HG02642 (cell line): ENCODE measurements around the gene RNF41.
"Not testable (repeated sequence)": the region's sequence is repeated elsewhere in the genome, so short reads cannot be mapped to it uniquely, and the experiment has no call there.

Experiments
- ATAC-seq: cut with Tn5 transposase; IDR thresholded peaks from one replicate; pipeline ENCODE4 v1.9.1; 2021; ENCODE audit warnings: mild to moderate bottlenecking; ENCODE audit not compliant: unreplicated experiment, poor library complexity

Gene RNF41

DNA sequence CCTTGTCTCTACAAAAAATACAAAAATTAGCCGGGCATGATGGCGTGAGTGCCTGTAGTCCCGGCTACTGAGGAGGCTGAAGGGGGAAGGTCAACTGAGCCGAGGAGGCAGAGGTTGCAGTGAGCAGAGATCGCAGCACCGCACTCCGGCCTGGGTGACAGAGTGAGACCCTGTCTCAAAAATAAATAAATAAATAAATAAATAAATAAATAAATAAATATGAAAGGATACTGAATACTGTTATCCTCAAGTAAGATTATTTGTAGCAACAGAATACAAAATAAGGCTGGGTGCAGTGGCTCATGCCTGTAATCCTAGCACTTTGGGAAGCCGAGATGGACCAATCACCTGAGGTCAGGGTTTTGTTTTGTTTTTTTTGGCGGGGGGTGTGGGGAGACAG, 1.9 kb downstream of the RNF41 start:
- no peak for ATAC-seq

DNA sequence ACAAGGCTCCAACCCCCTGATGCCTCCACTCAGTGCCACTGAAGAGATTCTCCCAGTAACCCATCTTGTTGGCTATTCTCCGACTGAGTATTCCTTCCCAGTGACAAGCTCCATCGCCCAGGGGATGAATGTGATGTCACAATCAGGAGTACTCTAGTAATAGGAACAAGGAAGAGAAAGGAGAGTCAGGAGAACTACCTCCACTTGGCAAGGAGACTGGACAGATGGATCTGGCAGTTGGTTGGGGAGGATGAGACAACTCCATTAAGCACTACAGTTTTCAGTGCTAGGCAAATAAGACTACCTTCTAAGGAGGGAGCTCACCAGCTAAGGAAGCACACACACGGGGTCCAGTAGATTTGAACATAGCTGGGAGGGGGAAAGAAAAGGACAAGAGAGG, 5.3 kb downstream of the RNF41 start:
- ATAC-seq: no peak

DNA sequence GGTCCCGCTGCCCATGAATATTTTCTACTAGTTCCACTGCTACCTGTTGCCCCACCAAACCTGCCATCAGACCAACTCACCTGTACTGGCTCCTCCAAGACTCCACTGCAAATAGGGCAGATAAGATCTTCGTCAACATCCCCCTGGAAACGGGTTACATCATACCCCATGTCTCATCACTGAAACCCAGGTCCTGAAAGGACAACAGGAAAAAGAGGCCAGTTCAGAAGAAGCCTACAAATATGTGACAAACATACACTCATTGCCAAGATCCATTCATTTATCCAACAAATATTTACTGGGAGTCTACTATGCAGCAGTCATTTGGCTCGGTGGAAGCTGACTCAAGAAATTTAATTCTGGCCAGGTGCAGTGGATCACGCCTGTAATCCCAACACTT, 7.8 kb downstream of the RNF41 start:
- no peak for ATAC-seq

DNA sequence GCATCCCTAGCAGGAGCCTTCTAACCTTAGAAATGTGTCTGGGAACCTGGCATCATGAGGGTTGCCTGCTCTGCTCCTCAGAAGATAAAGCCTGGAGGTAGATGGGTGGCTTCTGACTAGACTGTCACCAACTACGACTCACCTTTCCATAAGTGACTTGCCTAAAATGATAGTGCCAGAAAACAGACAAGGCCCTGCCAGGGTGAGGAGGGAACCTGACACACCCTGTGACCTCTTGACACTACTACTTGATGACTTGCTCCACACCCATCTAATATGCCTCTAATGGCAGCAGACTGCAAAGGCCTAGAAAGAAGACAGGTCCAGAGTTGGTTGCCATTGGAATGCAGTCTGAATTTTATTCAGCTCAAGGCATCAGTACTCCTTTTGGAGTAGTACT, 9.4 kb downstream of the RNF41 start:
- ATAC-seq: no peak

DNA sequence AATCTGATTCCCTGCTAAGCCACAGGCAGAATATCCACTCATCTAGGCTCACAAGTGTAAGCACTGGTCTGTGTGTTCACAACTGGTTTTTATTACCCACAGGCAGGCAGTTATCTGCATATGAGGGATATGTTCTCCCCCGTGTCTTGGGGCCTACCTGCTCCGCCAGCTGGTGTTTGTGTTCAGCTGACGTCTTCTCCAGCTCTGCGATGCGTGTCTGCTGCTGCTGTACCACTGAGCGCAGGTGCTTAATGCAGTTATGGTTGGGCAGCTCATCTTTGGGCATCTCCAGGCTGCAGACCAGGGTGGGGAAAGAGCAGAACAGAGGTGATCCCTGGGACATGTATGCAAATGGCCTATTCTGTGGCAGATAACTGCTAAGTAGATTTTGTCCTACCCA, 13.7 kb downstream of the RNF41 start:
- ATAC-seq: no peak

DNA sequence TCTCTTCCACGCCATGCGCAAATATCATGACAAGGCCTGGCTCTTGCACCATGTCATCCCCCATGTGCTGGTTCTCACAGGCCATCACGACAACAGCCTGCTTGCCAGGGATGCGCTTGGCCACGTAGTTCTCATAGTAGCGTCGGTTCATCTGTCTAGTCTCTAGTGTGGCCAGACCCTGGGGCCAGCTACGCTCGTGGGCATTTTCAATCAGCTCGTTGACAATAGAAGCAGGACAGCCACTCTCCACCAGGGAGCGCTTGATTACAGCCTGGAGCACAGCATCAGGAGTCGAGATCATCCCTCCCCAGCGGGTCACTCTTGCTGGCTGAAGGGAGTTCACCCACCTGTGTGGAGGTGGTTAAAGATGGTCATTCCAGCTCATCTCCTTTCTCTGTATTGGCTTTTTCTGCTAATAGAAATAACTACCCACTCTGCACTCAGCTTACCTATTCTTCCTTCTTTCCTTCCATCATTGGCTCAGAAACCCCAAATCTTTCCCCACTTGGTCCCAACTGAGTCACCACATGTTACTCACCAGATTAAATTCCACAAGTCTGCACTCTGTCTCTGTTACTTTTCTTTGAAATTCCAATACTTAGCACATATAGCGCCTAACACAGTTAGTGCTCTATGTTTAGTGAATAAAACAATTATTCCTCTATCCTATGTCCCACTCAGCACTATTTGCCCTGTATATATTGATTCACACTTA, 15.1 kb downstream of the RNF41 start:
- ATAC-seq: no peak

DNA sequence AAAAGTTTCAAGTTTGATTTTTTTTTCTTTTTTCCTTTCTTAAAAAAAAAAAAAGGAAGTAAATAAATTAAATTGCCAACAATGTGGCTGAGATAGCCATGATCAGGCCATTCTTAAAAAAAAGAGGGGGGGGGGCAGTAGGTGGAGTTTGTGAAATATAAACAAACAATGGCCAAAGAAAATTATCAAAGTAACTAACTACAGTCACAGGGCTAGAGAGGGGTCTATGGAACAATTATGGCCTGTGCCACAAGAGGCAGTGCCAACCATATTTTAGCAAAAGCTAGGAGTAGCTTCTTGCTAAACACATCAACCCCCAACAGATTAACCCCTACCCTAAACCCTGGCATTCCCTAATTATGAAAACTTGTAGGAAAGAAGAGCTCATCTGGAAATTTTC, 16.3 kb downstream of the RNF41 start:
- ATAC-seq: no peak

DNA sequence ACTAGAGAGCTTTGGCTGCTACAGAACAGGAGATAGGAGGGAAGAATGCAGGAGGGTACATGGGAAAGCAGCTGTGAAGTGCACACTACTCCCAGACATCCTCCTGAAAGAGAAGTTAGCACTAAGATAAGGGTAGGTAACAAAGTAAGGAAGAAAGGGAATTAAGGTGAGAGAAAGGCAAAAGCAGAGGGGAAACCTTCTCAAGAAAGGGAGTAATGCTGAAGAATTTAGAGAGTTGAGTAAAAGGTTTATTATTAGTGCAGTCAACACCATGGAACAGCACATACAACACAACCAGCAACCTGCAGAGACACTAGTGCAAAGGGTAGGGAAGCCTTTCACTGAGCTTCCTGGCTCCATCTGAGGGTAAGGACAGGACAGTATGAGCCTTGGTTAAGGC, 17.4 kb downstream of the RNF41 start:
- no peak for ATAC-seq

DNA sequence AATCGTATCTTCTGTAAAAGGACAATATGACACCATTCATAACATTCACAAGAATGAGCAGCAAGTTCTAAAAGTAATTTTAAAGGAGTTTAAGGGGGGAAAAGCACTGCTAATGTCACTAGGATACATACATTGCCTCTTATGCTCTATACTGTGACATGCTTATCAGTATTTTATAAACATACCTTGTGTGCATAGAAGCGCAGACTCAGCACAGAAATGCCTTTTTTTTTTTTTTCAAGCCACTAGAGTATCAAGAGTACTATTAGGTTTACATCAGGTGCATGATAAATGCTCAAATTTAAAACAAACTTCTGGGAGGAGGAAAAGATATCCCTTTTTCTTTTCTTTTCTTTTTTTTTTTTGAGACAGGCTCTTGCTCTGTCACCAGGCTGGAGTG, 18.9 kb downstream of the RNF41 start:
- no peak for ATAC-seq

DNA sequence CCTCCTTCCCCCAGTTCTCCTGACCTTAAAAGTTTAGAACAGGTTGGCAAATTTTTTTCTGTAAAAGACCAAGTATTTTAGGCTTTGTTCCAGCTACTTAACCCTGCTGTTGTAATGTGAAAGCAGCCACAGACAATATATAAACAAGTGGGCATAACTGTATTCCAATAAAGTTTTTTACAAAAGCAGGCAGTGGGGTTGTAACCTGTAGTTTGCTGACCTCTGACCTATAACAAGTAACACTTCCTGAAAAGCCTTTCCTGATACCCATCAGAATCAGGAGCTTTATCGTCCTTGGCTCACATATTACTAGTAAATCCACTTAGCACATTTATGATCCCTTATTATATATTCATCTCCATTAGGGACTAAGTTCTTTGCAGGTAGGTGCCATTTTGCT, 19.4 kb downstream of the RNF41 start:
- no peak for ATAC-seq

DNA sequence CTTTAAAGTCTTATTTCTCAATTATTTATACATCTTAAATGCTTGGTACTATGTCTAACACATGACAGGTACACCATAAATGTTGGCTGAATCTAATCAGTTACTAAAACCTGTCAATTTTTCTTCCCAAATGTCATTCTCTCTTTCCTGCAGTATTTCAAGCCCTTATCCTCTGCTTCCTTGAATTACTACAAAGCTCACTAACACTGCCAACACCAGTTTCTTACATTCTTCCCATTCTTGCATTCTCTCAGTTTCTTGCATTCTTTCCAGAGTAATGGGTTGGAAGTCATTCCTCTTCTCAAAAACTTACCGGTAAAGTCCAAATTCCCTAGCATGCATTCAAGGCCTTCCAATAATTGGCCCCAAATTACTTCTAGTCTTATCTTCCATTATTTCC, 22.9 kb downstream of the RNF41 start:
- no peak for ATAC-seq

DNA sequence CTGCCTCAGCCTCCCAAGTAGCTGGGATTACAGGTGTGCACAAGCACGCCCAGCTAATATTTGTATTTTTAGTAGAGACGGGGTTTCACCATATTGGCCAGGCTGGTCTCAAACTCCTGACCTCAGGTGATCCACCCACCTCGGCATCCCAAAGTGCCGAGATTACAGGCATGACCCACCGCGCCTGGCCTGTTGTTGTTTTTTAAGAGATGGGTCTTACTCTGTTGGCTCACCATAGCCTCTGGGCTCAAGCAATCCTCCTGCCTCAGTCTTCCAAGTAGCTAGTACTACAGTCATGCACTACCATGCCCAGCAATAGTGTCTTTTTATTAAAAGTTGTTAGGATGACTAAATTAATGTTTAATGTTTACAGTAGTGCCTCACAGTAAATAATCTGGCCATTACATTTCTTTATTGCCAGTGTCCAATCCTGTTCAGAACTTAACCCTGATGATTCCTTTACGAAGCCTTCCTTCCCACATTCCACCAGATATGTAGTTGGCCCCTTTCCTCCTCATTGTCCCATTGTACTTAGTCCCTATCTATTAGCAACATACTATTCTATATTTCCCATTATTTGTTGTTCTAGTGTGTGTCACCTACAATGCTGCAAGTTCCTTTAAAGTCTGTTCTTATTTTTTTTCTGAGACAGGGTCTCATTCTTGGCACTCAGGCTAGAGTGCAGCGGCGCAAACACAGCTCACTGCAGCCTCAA, 23.6 kb downstream of the RNF41 start:
- ATAC-seq: no peak

DNA sequence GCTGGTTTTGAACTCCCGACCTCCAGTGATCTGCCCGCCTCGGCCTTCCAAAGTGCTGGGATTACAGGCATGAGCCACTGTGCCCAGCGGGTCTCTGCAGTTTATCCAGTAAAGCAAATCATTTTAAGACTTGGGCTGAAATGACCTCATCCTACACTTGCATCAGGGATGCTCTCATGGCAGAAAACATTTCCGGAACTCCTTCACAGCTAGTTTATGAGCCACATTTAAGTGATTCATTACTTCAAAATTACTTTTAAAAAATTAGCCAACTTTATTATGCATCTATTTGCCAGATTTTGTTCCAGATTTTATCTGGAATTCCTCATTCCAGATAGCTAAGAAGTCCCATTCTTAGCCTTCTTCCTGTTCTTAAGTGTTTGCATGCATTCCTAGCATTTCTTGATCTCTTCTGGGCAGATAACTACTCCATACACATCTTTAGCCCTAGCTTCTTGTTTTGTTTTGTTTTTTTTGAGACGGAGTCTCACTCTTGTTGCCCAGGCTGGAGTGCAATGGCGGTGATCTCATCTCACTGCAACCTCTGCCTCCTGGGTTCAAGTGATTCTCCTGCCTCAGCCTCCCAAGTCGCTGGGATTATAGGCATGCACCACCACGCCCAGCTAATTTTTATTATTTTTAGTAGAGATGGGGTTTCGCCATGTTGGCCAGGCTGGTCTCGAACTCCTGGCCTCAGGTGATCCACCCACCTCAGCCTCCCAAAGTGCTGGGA, 24.7 kb downstream of the RNF41 start:
- not testable (repeated sequence) for ATAC-seq

DNA sequence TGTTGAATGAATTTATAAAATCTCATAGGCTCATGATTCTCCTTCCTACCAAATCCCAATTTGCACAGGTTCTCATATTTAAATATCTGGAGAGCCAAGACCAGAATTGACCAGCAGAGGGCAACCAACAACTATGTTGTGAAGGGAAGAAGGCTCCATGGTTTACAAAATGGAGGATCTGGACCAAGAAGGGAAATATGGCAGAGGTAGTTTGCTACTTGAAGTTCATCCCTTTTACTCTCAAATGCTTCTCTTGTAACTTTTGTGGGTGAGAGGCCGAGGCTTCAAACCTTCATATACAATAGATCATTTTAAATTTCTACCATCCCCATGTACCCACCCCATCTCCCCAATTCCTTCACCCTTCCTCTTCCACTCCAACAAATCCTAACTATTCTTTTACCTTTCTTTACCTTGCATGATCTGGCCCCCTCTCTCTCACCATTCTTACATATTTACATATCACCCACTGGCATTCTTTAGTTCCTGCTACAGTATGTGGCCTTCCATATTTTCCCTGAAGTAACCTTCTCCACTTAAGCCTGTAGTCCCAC, 28.6 kb downstream of the RNF41 start:
- no peak for ATAC-seq

DNA sequence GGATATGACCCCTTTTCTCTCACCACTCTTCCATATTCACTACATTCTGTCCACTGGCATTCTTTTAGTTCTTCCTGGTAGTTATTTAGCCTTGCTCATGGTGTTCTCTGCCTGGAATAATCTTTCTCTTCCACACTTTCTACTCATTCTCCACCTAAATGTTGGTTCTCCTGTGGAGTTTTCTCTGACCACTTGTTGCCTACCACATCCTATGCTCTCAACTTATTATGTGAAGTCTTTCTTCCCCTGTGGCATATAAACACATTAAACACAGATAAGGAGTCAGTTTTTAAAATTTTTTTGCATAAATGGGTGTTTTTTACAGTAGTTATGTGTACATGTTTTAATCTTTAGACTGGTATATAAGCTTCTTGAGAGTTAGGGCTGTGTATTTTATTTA, 29.1 kb downstream of the RNF41 start:
- ATAC-seq: no peak

DNA sequence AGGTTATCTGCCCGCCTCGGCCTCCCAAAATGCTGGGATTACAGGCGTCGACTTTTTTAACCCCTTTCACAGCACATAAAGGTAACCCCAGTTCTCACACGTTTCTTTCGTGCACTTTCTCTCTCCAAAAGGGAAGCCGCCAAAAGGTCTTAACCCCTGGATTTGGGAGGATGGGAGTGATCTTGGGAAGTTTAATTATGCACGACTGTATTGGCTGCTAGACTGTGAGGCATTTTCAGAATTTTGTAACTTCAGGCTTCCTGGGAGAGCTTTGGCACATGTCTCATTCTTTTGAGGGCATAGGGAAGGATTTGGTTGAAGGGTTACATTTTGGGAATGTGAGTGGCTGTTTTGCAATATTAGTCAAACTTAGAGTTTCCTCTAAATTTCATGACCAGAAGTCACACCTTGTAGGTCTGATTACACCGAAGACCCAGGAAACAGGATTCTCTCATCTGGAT, 31.0 kb downstream of the RNF41 start:
- no peak for ATAC-seq

DNA sequence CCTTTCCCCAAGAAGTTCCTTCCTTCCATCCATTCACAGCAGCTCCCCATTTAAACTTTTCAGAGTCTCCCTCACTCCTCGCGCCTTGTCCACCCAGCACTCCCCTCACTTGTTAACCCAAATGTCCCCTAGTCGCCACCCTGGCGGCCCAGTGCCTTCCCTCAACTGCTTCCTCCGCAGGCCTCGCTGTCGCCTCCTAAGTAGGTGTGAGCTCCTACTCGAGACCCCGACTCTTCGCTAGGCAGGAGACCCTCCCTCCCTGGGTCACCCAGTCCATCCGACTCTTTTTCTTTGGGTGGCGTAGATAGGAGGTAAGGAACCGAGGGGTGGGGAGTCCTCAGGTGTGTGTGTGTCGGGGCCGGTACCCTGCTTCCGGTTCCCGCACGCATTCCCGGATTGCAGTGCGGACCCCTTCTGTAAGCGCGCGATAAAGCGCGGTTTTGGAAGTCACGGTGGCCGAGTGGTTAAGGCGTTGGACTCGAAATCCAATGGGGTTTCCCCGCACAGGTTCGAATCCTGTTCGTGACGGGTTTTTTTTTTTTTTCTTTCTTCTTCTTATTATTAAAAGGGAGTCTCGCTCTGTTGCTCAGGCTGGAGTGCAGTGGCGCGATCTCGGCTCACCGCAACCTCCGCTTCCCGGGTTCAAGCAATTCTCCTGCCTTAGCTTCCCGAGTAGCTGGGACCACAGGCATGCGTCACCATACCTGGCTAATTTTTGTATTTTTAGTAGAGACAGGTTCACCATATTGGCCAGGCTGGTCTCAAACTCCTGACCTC, 31.6 kb downstream of the RNF41 start:
- peak; percentile 42 for ATAC-seq

DNA sequence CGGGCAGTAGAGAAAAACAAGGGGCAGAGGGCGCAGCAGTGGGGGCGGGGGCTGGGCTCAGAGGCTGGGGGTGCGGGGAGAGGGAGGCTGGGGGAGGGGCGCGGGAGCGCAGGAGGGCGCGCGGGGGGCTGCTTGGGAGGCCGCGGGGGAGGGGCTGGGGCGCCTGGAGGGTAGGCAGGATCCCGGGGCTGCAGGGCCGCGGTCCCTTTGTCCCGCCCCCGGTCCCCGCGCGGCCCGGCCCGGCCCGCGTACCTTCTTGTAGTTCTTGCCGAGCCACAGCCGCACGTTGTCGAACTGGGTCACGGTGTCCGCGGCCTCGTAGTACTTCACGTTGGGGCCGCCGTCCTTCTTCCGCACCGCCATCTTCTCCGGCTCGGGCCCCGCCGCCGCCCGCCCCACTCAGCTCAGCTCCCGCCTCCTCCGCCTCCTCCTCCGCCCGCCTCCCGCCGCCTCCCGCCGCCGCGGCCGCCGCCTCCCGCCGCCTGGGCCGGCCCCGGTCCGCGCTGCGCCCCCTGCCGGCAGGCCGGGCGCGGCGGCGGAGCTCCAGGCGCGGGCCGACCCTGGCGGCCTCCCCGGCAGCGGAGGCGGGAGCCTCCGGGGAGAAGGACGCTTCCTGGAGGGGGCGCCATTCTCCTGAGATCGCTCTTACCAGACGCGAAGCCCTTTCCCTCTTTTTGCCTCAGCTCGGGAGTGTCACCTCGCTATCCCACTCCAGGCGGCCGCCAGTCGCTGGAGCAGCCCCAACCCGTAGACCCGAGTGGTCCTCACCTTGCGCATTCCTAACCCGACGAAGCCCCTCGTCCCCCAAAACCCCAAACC, 32.4 kb downstream of the RNF41 start, which contains the start of gene SMARCC2:
Gene SMARCC2 (minus strand): TSS at position 385 of the 819 bp plus-strand sequence. CDS start 22 bp downstream, at position 363.
- peak; percentile 87 for ATAC-seq

DNA sequence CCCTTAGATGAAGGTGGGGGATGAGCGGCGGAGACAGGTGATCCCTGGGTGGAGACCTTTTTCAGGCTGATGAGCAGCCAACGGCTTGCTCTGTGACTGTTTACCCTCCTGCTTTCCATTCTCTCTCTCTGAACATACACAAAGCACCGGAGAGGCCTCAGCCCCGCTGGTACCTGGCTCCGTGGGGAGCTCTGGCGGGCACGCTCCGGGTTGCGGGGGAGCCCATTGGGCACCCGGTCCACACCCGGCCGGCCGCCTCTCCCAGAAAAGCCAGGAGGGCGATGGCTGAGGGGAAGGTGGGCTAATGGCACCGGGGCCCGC, 33.0 kb downstream of the RNF41 start:
- no peak for ATAC-seq
